Measurements from ENCODE around the gene PLA2G12B. TPM values are rescaled to one million over a fixed set of nuclear protein-coding genes. Genes with fewer than 3 reads are reported as not detected.
"Not testable (repeated sequence)": the region's sequence is repeated elsewhere in the genome, so short reads cannot be mapped to it uniquely, and the experiment has no call there.

The PLA2G12B gene
- total RNA-seq, result not detected in 2 replicates

GRCh38 chr10:72954596-72955554 is at the start of gene PLA2G12B:
TSS of gene PLA2G12B (minus strand) at chr10:72954806. CDS start at chr10:72954685, 121 bp downstream.
- TF ChIP-seq CTCF (IDR thresholded peaks at IDR 0.05; ENCODE audit: insufficient read depth, low read depth, low read length), result no peak
- peak; percentile 2 for DNase-seq (ENCODE audit: low read depth)
- H3K4me3 ChIP-seq (ENCODE audit: low read depth, low read length), result no peak within 1 kb of the TSS

GRCh38 chr10:73003822-73004221 is 49.2 kb upstream of the PLA2G12B start:
- no peak for TF ChIP-seq CTCF (IDR thresholded peaks at IDR 0.05; ENCODE audit: insufficient read depth, low read depth, low read length)
- no peak overlapping the region for H3K4me3 ChIP-seq (ENCODE audit: low read depth, low read length)
- no peak for DNase-seq (ENCODE audit: low read depth)

- TF ChIP-seq CTCF (IDR thresholded peaks at IDR 0.05; ENCODE audit: insufficient read depth, low read depth, low read length), result no peak
- DNase-seq (ENCODE audit: low read depth), result no peak
- no peak overlapping the region for H3K4me3 ChIP-seq (ENCODE audit: low read depth, low read length)
Observed at GRCh38 chr10:73000973-73001372, 46.4 kb upstream of the PLA2G12B start.

- no peak overlapping the region for H3K4me3 ChIP-seq (ENCODE audit: low read depth, low read length)
- no peak for TF ChIP-seq CTCF (IDR thresholded peaks at IDR 0.05; ENCODE audit: insufficient read depth, low read depth, low read length)
- no peak for DNase-seq (ENCODE audit: low read depth)
Observed at GRCh38 chr10:72997099-72997498, 42.5 kb upstream of the PLA2G12B start.

GRCh38 chr10:72995459-72995858 is 40.9 kb upstream of the PLA2G12B start:
- DNase-seq (ENCODE audit: low read depth); H3K4me3 ChIP-seq (ENCODE audit: low read depth, low read length): not testable (repeated sequence)

- not testable (repeated sequence) for DNase-seq (ENCODE audit: low read depth); H3K4me3 ChIP-seq (ENCODE audit: low read depth, low read length)
Observed at GRCh38 chr10:72989771-72990170, 35.2 kb upstream of the PLA2G12B start.

GRCh38 chr10:72984618-72985017 is 30.0 kb upstream of the PLA2G12B start:
- not testable (repeated sequence) for DNase-seq (ENCODE audit: low read depth); H3K4me3 ChIP-seq (ENCODE audit: low read depth, low read length)

GRCh38 chr10:72981882-72982529 is 27.4 kb upstream of the PLA2G12B start:
- TF ChIP-seq CTCF (IDR thresholded peaks at IDR 0.05; ENCODE audit: insufficient read depth, low read depth, low read length), result no peak
- DNase-seq (ENCODE audit: low read depth), result peak; percentile 7
- no peak overlapping the region for H3K4me3 ChIP-seq (ENCODE audit: low read depth, low read length)
